DMS 273 (cell line): ENCODE data around the gene CEP131.
A peak's percentile ranks its signal among the peaks of the same experiment; 100 is the strongest.
"Not testable (repeated sequence)": the region's sequence is repeated elsewhere in the genome, so short reads cannot be mapped to it uniquely, and the experiment has no call there.

Experiments
- DNase-seq: peaks from one replicate; lab custom pipeline; 2025; ENCODE audit not compliant: unreplicated experiment; lab: John Stamatoyannopoulos, UW

CEP131 gene

GRCh38 chr17:81156866-81157805 is 65.6 kb downstream of the CEP131 start:
- DNase-seq: no peak

- no peak for DNase-seq
Observed at GRCh38 chr17:81154961-81155360, 67.8 kb downstream of the CEP131 start.

GRCh38 chr17:81154016-81154415 is 68.7 kb downstream of the CEP131 start:
- DNase-seq: not testable (repeated sequence)

GRCh38 chr17:81153340-81153803 is 69.4 kb downstream of the CEP131 start:
- no peak for DNase-seq

GRCh38 chr17:81152288-81152828 is 70.4 kb downstream of the CEP131 start:
- no peak for DNase-seq

- DNase-seq: no peak
Observed at GRCh38 chr17:81151278-81151677, 71.5 kb downstream of the CEP131 start.

GRCh38 chr17:81150377-81151077 is 72.2 kb downstream of the CEP131 start:
- no peak for DNase-seq

GRCh38 chr17:81148986-81149533 is 73.7 kb downstream of the CEP131 start:
- DNase-seq: no peak

- no peak for DNase-seq
Observed at GRCh38 chr17:81148571-81148970, 74.2 kb downstream of the CEP131 start.

GRCh38 chr17:81147701-81148100 is 75.1 kb downstream of the CEP131 start:
- no peak for DNase-seq

- DNase-seq: not testable (repeated sequence)
Observed at GRCh38 chr17:81146208-81146607, 76.6 kb downstream of the CEP131 start.

- DNase-seq: no peak
Observed at GRCh38 chr17:81144423-81144781, 78.4 kb downstream of the CEP131 start.

- no peak for DNase-seq
Observed at GRCh38 chr17:81143717-81144422, 78.9 kb downstream of the CEP131 start.

GRCh38 chr17:81143200-81143527 is 79.6 kb downstream of the CEP131 start:
- DNase-seq: no peak

GRCh38 chr17:81142301-81143199 is 80.2 kb downstream of the CEP131 start:
- peak; percentile 88 for DNase-seq

- DNase-seq: no peak
Observed at GRCh38 chr17:81140695-81141094, 82.1 kb downstream of the CEP131 start.

GRCh38 chr17:81140018-81140417 is 82.7 kb downstream of the CEP131 start:
- DNase-seq: no peak
